Measurements from ENCODE around the gene THSD4. TPM values are rescaled to one million over a fixed set of nuclear protein-coding genes. Genes with fewer than 3 reads are reported as not detected.

The THSD4 gene
- total and polyA plus RNA-seq, 2 of the 8 experiments (the other 6 are each of a cell fraction or from before 2014, with no cell fraction given), result 2.5 to 6.2 TPM

- Histone ChIP-seq H3K23me2 (ENCODE audit: low read depth, low read length) (no peaks in the 10 kb centered on the region), H3K4me1 (replicated peaks in 1 of 4; ENCODE audit: control insufficient read depth in 3 of 4, insufficient read depth in 4 of 4, low read length in 3 of 4) (peaks cover 9 to 21% (median 17%) of the 10 kb centered on the region in 4 experiments; a peak in 5 of 7 replicates), H4K91ac (replicated peaks; ENCODE audit: insufficient read length, low read length) (peak overlapping the region; percentile 95), H2BK12ac (ENCODE audit: low read depth, low read length) (0 out of 2 replicates have a peak overlapping the region, but pooled peaks have one; percentile 11), H2BK5ac (ENCODE audit: low read depth, low read length) (peak overlapping the region; percentile 91), H3K36me3 (ENCODE audit: control insufficient read depth in 2 of 4, insufficient read depth in 4 of 4, low read length in 3 of 4) (no peaks in the 10 kb centered on the region), H3K9me3 (ENCODE audit: insufficient read depth in 2 of 2, low read depth in 1 of 2, low read length in 1 of 2) (no peaks in the 10 kb centered on the region), H4K20me1 (replicated peaks in 1 of 2; ENCODE audit: control insufficient read depth in 1 of 2, insufficient read depth in 2 of 2, low read length in 2 of 2) (no peaks in the 10 kb centered on the region), H2BK15ac (ENCODE audit: low read length) (no peak overlapping the region), H3K27me3 (replicated peaks in 1 of 4; ENCODE audit: control insufficient read depth in 3 of 4, extremely low read depth in 1 of 4, insufficient read depth in 3 of 4, low read length in 3 of 4) (no peaks in the 10 kb centered on the region), H3K27ac (ENCODE audit: low read depth, low read length) (peak overlapping the region; percentile 70), H4K5ac (ENCODE audit: insufficient read length, low read depth, low read length) (peak overlapping the region; percentile 90), H3K9ac (replicated peaks in 1 of 4; ENCODE audit: extremely low read depth in 1 of 4, low read depth in 3 of 4, low read length in 3 of 4) (no peak overlapping the region; a peak in 2 of 7 replicates), H3K23ac (ENCODE audit: insufficient read length) (no peak overlapping the region), H3K14ac (ENCODE audit: insufficient read length) (no peak overlapping the region), H2BK20ac (ENCODE audit: low read length) (peak overlapping the region; percentile 75), H3K4me2 (ENCODE audit: insufficient read depth in 1 of 2, low read depth in 2 of 2, low read length in 2 of 2) (peak overlapping the region; percentile 39 to 43), H3K56ac (replicated peaks; ENCODE audit: insufficient read length, low read depth, low read length) (peak overlapping the region; percentile 87), H3K4me3 (ENCODE audit: extremely low read depth in 1 of 4, insufficient read depth in 2 of 4, low read depth in 3 of 4, low read length in 4 of 4) (peak overlapping the region in 1 of 4 experiments; percentile 32; a peak in 1 of 8 replicates), H3K79me1 (ENCODE audit: low read depth, low read length) (no peaks in the 10 kb centered on the region), H4K8ac (ENCODE audit: extremely low read depth, insufficient read depth, low read length) (no peak overlapping the region), H3K79me2 (ENCODE audit: control insufficient read depth in 1 of 2, insufficient read depth in 2 of 2, low read length in 2 of 2) (no peaks in the 10 kb centered on the region), H3K18ac (ENCODE audit: extremely low read depth, low read length) (peak overlapping the region; percentile 48; the same call in 1 of the 2 replicates), H2BK120ac (replicated peaks; ENCODE audit: low read depth, low read length) (peak overlapping the region; percentile 96), H3K4ac (replicated peaks; ENCODE audit: insufficient read length, low read depth, low read length) (peak overlapping the region; percentile 71), H2AFZ (ENCODE audit: low read length) (no peak overlapping the region), H2AK5ac (ENCODE audit: low read depth, low read length) (peak overlapping the region; percentile 8; the same call in 1 of the 2 replicates)
- CTCF ChIA-PET (ENCODE audit: partially characterized antibody), result interaction anchor here (1.1 kb wide), 1 partner anchor 22 kb away, joined by 3 read pairs; no protein-coding TSS in a partner anchor
- no peak for TF ChIP-seq TEAD4 (IDR thresholded peaks at IDR 0.05; ENCODE audit: low read depth, low read length)
- TF ChIP-seq USF2 (IDR thresholded peaks at IDR 0.05; ENCODE audit: low read length), result no peak
- TF ChIP-seq CREB1 (IDR thresholded peaks at IDR 0.05), result no peak
- no peak for TF ChIP-seq POLR2A (IDR thresholded peaks at IDR 0.05; ENCODE audit: control extremely low read depth in 1 of 2, low read depth in 2 of 2, low read length in 2 of 2)
- TF ChIP-seq TBP (IDR thresholded peaks at IDR 0.05; ENCODE audit: low read depth, low read length), result 0 out of 2 replicates have a peak, but pooled peaks have one; percentile 24
- no peak for TF ChIP-seq RFX5 (IDR thresholded peaks at IDR 0.05; ENCODE audit: borderline replicate concordance, low read depth, low read length)
- TF ChIP-seq MAX (IDR thresholded peaks at IDR 0.05), result no peak
- no peak for TF ChIP-seq BRCA1 (IDR thresholded peaks at IDR 0.05; ENCODE audit: low read depth, low read length)
- TF ChIP-seq CEBPB (IDR thresholded peaks at IDR 0.05; ENCODE audit: low read depth, low read length), result peak; percentile 28; the same call in 1 of the 2 replicates
- peak; percentile 20; the same call in 1 of the 2 replicates for TF ChIP-seq E2F6 (IDR thresholded peaks at IDR 0.05)
- FAIRE-seq (no peak), DNase-seq (ENCODE audit: low read depth in 1 of 2, low spot score in 2 of 2) (no peak)
- 51% methylated on average over 5 of the region's 5 CpGs; no CpG with 5 or more reads in 1 of the 2 experiments for WGBS, 2 experiments (ENCODE audit: extremely low coverage in 1 of 2, insufficient coverage in 1 of 2, insufficient read length in 1 of 2, insufficient replicate concordance in 2 of 2, low coverage in 1 of 2, low lambda C conversion rate in 2 of 2, missing lambda C conversion rate in 1 of 2)
- POLR2A ChIA-PET (ENCODE audit: partially characterized antibody), result interaction anchor here (1.4 to 1.5 kb wide), 3 partner anchors 10 to 23 kb away, joined by 3 to 6 read pairs (median 3); no protein-coding TSS in a partner anchor
These were observed 248.9 kb downstream of the THSD4 start for GRCh38 chr15:71364117-71364584.

Measured in H1 (cell line).